AG09319 (cell line): ENCODE data around the gene PODN.

ENCODE experiments used
- DNase-seq: peaks from one replicate; pipeline ENCODE4 v3.0.0-alpha.2; 2010; ENCODE audit warnings: low read depth; ENCODE audit errors: extremely low read depth
- TF ChIP-seq, protein P1 (sequence below): IDR thresholded peaks from 2 replicates; pipeline ENCODE4 v1.5.1; 2011; ENCODE audit warnings: low read depth, mild to moderate bottlenecking, inconsistent platforms, low read length, moderate library complexity

PODN gene

DNA sequence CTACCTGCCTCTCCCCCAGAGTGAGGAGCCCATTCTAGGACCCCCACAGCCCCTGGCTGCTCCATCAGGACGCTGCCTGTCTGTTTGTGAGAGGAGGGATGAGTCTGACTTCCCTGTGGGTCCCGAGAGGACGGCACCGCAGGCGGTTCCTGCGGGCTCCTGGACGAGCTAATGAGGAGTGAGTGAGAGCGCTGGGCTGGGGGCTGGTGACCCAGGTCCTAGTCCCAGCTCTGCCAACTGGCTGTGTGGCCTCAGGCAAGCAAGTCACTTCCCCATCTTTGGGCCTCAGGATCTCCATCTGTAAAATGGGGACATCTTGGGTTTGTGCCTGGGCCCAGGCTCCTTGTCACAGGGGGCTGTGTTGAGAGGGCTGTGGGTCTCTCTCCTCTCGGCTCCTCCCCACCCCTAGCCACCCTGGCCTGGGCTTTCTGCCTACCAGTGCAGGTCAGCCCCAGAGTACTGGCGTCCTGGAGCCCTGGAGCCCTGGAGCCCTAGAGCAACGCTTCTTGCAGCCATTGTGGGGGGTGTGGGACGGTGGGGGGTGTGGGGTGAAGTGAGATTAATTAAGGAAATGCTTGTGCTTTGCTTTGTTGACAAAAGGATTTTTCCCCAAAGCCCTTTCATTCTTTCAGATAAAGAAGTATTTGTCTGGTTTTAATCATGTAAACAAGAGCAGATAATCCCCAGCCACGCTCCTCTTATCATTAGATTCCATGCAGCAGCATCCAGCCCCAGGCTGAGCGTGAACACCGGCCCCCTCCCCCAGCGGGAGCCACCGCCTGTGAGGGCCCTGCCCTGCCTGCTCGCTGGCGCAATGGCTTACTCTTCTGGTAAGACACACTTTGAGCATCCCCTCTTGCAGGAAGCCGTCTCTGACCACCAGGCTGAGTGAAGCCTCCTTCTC, 53.6 kb downstream of the PODN start:
- TF ChIP-seq, protein P1, sequence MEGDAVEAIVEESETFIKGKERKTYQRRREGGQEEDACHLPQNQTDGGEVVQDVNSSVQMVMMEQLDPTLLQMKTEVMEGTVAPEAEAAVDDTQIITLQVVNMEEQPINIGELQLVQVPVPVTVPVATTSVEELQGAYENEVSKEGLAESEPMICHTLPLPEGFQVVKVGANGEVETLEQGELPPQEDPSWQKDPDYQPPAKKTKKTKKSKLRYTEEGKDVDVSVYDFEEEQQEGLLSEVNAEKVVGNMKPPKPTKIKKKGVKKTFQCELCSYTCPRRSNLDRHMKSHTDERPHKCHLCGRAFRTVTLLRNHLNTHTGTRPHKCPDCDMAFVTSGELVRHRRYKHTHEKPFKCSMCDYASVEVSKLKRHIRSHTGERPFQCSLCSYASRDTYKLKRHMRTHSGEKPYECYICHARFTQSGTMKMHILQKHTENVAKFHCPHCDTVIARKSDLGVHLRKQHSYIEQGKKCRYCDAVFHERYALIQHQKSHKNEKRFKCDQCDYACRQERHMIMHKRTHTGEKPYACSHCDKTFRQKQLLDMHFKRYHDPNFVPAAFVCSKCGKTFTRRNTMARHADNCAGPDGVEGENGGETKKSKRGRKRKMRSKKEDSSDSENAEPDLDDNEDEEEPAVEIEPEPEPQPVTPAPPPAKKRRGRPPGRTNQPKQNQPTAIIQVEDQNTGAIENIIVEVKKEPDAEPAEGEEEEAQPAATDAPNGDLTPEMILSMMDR = no peak
- no peak for DNase-seq

DNA sequence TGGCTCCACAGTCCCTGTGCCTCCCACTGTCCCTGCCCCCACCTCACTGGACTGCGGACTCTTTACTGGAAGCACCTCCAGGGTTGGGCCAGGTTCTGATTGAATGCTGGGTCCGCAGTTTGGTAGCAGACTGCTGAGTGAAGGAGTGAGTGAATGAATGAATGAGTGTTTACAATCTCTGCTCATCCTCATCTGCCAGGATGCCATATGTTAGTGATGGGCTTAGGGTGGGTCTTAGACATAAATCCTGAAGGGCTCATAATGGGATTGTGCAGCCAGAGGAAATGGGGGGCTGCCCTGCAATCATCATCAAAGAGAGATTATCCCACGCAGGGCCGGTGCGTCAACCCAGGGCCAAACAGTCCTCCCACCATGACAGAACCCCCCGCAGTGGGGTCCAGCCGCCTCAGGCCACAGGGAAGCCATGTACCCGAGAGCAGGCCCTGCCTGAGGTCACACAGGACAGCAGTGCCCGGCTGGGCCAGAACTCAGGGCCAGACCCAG, 54.3 kb downstream of the PODN start:
- no peak for DNase-seq
- TF ChIP-seq, protein P1 = no peak

DNA sequence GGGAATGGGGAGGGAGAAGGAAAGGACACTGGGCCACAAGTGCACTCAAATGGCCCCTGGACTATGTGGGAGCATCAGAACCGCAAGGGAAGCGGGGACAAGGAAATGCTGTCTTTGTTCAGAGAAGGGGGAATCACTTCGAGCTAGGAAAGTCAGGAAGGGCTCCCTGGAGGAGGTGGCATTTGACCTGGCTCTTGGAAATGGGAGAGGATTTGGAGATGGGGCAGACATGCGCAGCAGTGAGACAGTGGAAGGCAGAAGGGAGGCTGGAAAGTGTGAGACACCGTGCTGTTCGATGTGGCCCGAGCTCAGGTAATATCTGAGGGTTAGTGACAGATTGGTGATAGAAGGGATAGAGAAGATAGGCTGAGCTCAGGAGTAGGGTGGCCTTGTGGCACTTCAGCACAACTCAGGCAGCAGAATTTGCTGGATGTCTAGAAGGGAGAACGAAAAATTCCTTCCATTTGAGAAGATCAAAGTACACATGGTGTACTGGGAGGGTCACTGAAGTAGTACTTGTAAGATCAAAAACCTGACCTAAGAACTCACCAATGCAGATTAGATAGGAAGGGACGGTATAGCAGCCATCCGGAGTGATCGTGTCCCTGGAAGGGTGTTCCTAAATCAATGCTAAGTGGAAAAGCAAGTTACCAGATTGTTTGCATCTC, 55.1 kb downstream of the PODN start:
- DNase-seq = no peak
- TF ChIP-seq, protein P1 = no peak

DNA sequence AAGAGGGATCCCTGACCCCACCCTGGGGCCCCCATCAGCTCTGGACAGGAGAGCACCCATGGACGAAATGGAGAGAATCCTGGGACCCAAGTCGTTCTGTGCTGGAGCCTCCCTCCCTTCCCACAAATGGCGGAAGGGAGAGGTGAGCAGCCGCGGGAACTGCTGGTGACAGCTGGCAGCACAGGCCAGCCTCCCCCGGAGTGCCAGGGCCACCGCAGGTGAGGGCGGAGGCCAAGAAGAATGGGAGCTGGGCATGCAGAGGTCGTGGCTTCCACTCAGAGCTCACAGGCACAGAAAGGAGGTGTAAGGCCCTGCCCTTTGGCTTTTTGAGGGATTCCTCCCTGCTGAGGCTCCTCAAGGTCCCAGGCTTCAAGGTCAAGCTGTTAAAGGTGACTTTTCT, 55.8 kb downstream of the PODN start:
- TF ChIP-seq, protein P1 = no peak
- DNase-seq = no peak

DNA sequence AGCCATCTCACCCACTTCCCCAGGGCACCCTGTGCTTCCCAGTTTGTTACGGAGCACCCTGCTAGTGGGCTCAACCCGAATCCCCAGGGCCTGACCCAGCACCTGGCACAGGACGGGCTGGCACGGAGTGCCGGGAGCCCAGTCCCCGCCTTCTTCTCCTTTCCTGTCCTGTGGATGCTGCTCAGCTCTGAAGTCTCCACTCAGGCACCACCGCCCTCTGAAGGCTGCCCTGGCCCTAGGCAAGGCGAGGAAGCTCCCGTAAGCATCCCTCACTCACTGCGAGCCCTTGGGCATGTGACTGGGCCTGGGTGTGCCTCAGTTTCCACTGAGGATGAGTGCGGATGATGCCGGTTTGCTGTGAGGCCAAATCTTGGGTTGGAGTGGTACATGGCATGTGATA, 58.6 kb downstream of the PODN start:
- TF ChIP-seq, protein P1 = no peak
- no peak for DNase-seq

DNA sequence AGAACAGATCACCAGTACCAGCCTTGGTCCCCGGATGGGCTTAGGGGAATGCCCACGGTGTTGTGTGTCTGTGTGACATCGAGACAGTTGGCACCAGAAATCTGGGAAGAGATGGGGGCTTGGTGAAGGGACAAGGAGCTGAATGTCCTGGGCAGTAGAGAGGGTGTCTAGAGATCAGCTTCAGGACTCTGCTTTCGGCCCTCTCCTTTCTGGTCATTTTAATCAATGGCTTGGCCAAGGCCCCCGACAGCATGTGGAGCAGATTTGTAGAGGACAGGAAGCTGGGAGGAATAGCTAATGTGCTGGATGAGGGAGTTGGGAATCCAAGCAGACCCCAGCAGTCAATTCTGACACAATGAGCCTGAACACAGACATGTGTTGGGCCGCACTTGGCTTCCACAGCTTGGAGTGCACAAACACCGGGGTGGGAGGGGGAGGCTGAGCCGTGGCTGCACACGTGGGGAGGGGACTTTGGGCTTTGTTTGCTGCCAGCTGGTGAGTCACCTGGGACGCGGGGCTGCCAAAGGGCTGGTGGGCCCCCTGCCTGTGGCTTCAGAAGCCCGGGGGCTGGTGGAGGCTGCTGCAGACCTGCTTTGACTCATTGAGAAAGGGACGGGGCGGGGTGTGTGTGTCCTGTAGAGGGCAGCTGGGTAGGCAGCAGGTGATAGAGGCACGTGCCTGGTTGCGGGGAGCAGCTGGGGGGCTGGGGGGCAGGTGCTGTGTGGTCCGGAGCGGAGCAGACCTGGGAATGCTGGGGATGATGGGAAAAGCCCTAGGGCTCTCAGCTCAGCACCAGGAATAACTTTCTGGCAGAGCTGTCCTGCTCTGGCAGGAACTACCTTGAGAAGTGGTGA, 59.5 kb downstream of the PODN start:
- no peak for DNase-seq
- TF ChIP-seq, protein P1 = no peak; the same call in 1 of the 2 replicates
